Adrenal gland (tissue), 12 donors: ENCODE results near the gene IGFBP5. TPM values are rescaled to one million over a fixed set of nuclear protein-coding genes. Genes with fewer than 3 reads are reported as not detected.

Source experiments
- DNase-seq, 7 donors: peaks; one replicate each; pipeline ENCODE4 v3.0.0-alpha.2; 2019 to 2020
- H3K27ac ChIP-seq, 5 donors: fragments of 200-600 bp; sonication (generic) in 4 of 5; 1 replicate in 3 of 5; 2 replicates in 2 of 5; pipeline versions ENCODE4 v1.5.1 to v1.8.0; 2016 to 2020; ENCODE audit warnings: mild to moderate bottlenecking in 1 of 5
- H3K27me3 ChIP-seq: fragments of 200-600 bp; 2 replicates; pipeline ENCODE4 v1.8.0; 2021
- H3K36me3 ChIP-seq, 2 donors: fragments of 200-600 bp; replicated peaks in 1 of 2; 1 replicate in 1 of 2; 2 replicates in 1 of 2; pipeline versions ENCODE4 v1.5.1 to v1.8.0; 2018 to 2022
- H3K4me1 ChIP-seq, 2 donors: fragments of 200-600 bp; replicated peaks in 1 of 2; 1 replicate in 1 of 2; 2 replicates in 1 of 2; pipeline versions ENCODE4 v1.5.1 to v1.8.0; 2018 to 2021
- H3K4me3 ChIP-seq, 4 donors: fragments of 200-600 bp; sonication (generic) in 3 of 4; one replicate each; pipeline ENCODE4 v1.5.1; 2016 to 2018
- H3K9me3 ChIP-seq, 3 donors: fragments of 200-600 bp; sonication (generic) in 1 of 3; replicated peaks in 1 of 3; 1 replicate in 2 of 3; 2 replicates in 1 of 3; pipeline versions ENCODE4 v1.5.1 to v1.8.0; 2016 to 2021
- POLR2A ChIP-seq, 2 donors: fragments of 450-650 bp; IDR thresholded peaks; one replicate each; pipeline ENCODE4 v1.6.1; 2017; ENCODE audit warnings: antibody characterized with exemption in 2 of 2, mild to moderate bottlenecking in 2 of 2, moderate library complexity in 1 of 2
- WGBS, 4 donors: extraction: QIAGEN DNeasy Blood & Tissue Kit in 2 of 4; methylation state at CpG; one replicate each; pipeline versions ENCODE4 v1.1.5 to v1.1.7; 2013 to 2017; 5-methylcytosine and 5-hydroxymethylcytosine counted together
- intact Hi-C, 2 donors: fragments of 100-400 bp; cut with DNase I; formaldehyde crosslinking; loops; one replicate each; pipeline versions ENCODE4 v1.14.1 to v1.15.0; 2022 to 2023
- polyA plus RNA-seq, 3 donors: library from polyadenylated mRNA; stranded (reverse); fragments of 200-250 nt in 2 of 3; fragments of 350-450 nt in 1 of 3; fragmentation: Illumina TruSeq in 1 of 3; extraction: RNeasy Lipid Tissue Mini Kit (QIAGEN cat#74804) in 1 of 3; gene quantifications; one replicate each; pipeline ENCODE4 v1.2.3, GENCODE V29; 2013 to 2014
- total RNA-seq, 9 donors: library from RNA; depleted of rRNA in 4 of 9; stranded (reverse); fragments of >200 nt in 4 of 9; fragments of 120-200 nt in 1 of 9; fragmentation: NEBNext Ultra II Directional in 1 of 9; extraction: Animal tissue kit (Norgen Biotek cat#: 25700) in 1 of 9; gene quantifications; one replicate each; pipeline versions ENCODE4 v1.1.0 to v1.2.4, GENCODE V29; 2013 to 2023
- TF ChIP-seq, protein P1 (sequence below), 6 experiments: fragments of 450-650 bp in 4 of 6; fragments of 200-600 bp in 2 of 6; sonication (generic) in 1 of 6; IDR thresholded peaks; 1 replicate in 5 of 6; 2 replicates in 1 of 6; pipeline versions ENCODE4 v1.5.1 to v1.8.0; 2016 to 2021; ENCODE audit warnings: antibody characterized with exemption in 6 of 6, mild to moderate bottlenecking in 2 of 6, moderate library complexity in 1 of 6
- donor health status: healthy with polysubstance abuse.
- donor health status: Bipolar disorder and iron deficiency.
- donor health status: DM: yes; HTN: yes; CAD: no.
- donor health status: DM: no; HTN: no; CAD: no.
- donor health status: DM: no; HTN: no; CAD: no.
- donor health status: DM: yes; HTN: yes; CAD: no.

IGFBP5 gene
- total and polyA plus RNA-seq, 12 donors = 92.5 to 2,550 (median 609) TPM

DNA sequence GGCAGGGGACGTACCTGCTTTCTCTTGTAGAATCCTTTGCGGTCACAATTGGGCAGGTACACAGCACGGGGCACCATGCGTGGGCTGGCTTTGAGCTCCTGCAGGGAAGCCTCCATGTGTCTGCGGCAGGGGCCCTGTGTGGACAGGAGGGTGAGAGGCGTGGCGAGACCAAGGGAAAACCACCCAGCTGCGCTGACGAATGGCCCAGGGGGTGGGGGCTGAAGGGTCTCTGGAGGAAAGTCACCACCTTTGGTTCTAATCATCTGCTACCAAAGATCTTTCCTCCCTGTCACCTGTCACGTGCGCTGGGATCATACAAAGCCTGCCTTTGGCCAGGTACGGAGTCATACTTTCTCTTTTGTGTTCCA, 17.3 kb downstream of the IGFBP5 start:
- H3K4me3 ChIP-seq = no peak overlapping the region
- intact Hi-C loops = no loop called here
- TF ChIP-seq, protein P1, sequence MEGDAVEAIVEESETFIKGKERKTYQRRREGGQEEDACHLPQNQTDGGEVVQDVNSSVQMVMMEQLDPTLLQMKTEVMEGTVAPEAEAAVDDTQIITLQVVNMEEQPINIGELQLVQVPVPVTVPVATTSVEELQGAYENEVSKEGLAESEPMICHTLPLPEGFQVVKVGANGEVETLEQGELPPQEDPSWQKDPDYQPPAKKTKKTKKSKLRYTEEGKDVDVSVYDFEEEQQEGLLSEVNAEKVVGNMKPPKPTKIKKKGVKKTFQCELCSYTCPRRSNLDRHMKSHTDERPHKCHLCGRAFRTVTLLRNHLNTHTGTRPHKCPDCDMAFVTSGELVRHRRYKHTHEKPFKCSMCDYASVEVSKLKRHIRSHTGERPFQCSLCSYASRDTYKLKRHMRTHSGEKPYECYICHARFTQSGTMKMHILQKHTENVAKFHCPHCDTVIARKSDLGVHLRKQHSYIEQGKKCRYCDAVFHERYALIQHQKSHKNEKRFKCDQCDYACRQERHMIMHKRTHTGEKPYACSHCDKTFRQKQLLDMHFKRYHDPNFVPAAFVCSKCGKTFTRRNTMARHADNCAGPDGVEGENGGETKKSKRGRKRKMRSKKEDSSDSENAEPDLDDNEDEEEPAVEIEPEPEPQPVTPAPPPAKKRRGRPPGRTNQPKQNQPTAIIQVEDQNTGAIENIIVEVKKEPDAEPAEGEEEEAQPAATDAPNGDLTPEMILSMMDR (IDR thresholded peaks at IDR 0.05) = no peak
- TF ChIP-seq POLR2A (IDR thresholded peaks at IDR 0.05) = no peak
- H3K9me3 ChIP-seq = no peaks in the 10 kb centered on the region
- H3K27me3 ChIP-seq = no peaks in the 10 kb centered on the region
- H3K36me3 ChIP-seq = peaks cover 0 to 36% of the 10 kb centered on the region in 2 donors
- no peak overlapping the region for H3K27ac ChIP-seq
- H3K4me1 ChIP-seq = peaks cover 0 to 15% of the 10 kb centered on the region in 2 donors
- 93 to 94% (median 93%) methylated on average over 6 to 12 of the region's 12 CpGs for WGBS, 4 donors
- no peak for DNase-seq

DNA sequence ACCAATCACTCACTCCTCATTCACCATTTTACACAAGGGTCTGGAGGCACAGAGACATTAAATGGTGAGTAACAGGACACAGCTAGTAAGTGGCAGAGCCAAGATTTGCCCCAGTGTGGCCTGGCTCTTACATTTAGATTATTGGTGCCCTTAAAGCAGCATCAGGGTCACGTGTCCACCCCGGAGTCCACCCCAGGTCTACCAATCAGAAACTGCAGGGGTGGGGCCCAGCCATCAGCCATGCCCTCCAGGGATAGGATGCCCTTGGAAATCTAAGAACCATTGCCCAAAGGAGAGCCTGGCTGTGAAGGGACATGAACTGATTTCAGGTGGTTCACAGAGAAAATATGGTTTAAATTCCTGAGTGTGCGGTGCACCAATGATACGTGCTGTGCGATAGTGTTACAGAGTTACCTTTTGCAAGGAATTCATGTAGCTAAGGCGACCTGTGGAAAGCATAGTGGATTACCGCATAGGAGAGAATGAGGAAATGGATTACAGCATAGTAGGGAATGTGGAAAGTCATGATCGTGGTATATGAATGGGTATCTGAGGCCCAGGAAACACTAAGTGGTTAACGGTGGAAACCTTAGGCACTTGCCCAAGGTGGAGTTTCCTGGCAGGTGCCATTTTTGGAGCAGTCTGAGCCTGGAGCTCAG, 17.8 kb downstream of the IGFBP5 start:
- no peaks in the 10 kb centered on the region for H3K27me3 ChIP-seq
- DNase-seq = no peak
- H3K4me1 ChIP-seq = peaks cover 0 to 11% of the 10 kb centered on the region in 2 donors
- H3K9me3 ChIP-seq = no peaks in the 10 kb centered on the region
- intact Hi-C loops = no loop called here
- H3K36me3 ChIP-seq = peaks cover 0 to 36% of the 10 kb centered on the region in 2 donors
- 82 to 87% (median 84%) methylated on average over 9 of the region's 9 CpGs for WGBS, 4 donors
- no peak overlapping the region for H3K4me3 ChIP-seq
- no peak for TF ChIP-seq POLR2A (IDR thresholded peaks at IDR 0.05)
- TF ChIP-seq, protein P1 (IDR thresholded peaks at IDR 0.05) = no peak
- H3K27ac ChIP-seq = no peak overlapping the region

DNA sequence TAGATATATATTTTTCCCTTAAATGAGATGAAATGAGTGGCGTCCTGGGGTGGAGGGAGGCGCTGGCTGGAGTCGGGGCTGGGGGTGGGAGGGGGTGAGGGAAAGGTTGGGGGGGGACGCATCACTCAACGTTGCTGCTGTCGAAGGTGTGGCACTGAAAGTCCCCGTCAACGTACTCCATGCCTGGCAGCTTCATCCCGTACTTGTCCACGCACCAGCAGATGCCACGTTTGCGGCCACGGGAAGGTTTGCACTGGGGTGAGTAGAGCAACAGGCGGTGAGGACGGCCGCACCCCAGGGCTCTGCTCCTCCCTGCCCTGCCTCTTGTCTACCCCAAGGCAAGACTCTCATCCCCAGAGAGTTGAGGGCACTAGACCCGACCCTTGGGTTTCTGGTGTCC, 18.7 kb downstream of the IGFBP5 start:
- no peak for DNase-seq
- 70 to 85% (median 81%) methylated on average over 13 to 17 of the region's 17 CpGs for WGBS, 4 donors
- no peak overlapping the region for H3K27ac ChIP-seq
- H3K9me3 ChIP-seq = no peaks in the 10 kb centered on the region
- peaks cover 0 to 1% of the 10 kb centered on the region in 2 donors for H3K4me1 ChIP-seq
- no peaks in the 10 kb centered on the region for H3K27me3 ChIP-seq
- TF ChIP-seq, protein P1 (IDR thresholded peaks at IDR 0.05) = no peak
- no peak for TF ChIP-seq POLR2A (IDR thresholded peaks at IDR 0.05)
- peaks cover 0 to 36% of the 10 kb centered on the region in 2 donors for H3K36me3 ChIP-seq
- no peak overlapping the region for H3K4me3 ChIP-seq
- intact Hi-C loops = no loop called here

DNA sequence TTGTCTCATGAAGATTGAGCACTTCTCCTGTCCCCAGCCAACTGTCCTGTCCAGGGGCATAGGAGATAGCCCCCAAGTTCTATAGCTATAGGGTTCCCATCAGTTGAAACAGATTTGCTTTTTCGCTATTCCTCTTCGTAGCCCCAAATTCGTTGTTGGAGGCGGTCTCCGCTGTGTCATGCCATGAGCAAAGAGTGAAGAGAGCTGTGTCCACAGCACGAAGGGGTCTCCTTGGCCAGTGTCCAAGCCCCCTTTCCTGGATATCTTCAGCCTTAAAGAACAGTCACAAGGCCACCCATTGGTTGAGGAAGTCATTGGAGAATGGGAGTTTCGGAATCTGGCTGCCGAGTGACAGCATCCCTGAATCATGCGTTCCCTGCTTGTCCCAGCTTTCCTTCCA, 21.0 kb downstream of the IGFBP5 start:
- TF ChIP-seq, protein P1 (IDR thresholded peaks at IDR 0.05) = no peak
- TF ChIP-seq POLR2A (IDR thresholded peaks at IDR 0.05) = no peak
- H3K9me3 ChIP-seq = no peaks in the 10 kb centered on the region
- peaks cover 0 to 36% of the 10 kb centered on the region in 2 donors for H3K36me3 ChIP-seq
- DNase-seq = no peak
- intact Hi-C loops = no loop called here
- no peak overlapping the region for H3K27ac ChIP-seq
- no peak overlapping the region for H3K4me3 ChIP-seq
- no peaks in the 10 kb centered on the region for H3K4me1 ChIP-seq
- H3K27me3 ChIP-seq = no peaks in the 10 kb centered on the region
- WGBS, 4 donors = 79 to 88% (median 86%) methylated on average over 8 to 9 of the region's 9 CpGs
